ENCODE data around the gene CA10. TPM values are rescaled to one million over a fixed set of nuclear protein-coding genes. Genes with fewer than 3 reads are reported as not detected.

The CA10 gene
- total and polyA plus RNA-seq, 5 experiments from 2014 or later, result not detected

DNA sequence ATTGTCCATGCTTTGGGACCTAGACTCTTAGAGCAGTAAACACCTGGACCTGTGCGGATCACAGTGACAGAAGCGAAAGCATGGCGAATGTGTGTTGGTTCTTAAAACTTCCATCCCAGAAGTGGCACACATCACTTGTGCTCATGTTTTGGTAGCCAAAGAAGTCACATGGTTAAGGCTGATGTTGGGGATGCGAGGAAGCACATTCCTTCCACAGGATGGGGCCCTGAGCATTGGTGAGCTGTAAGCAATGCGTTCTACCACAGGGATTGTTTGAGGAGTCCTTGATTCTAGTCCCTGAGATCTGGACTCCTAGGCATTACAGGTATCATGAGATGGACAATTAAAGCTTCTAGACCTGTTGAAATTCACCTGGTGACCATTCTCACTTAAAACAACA, 522.2 kb downstream of the CA10 start:
- peaks cover 4 to 25% (median 14%) of the 10 kb centered on the region in 5 donors for H3K27me3 Mint-ChIP-seq
- H3K27ac Mint-ChIP-seq, result no peak overlapping the region
- H3K9me3 Mint-ChIP-seq, result no peaks in the 10 kb centered on the region
- H3K36me3 Mint-ChIP-seq, result no peaks in the 10 kb centered on the region
- H3K4me1 Mint-ChIP-seq, result no peaks in the 10 kb centered on the region
- no peak for ATAC-seq
- POLR2A ChIA-PET, result no interaction called here
- H3K4me3 Mint-ChIP-seq, result no peak overlapping the region
- no peak for DNase-seq

DNA sequence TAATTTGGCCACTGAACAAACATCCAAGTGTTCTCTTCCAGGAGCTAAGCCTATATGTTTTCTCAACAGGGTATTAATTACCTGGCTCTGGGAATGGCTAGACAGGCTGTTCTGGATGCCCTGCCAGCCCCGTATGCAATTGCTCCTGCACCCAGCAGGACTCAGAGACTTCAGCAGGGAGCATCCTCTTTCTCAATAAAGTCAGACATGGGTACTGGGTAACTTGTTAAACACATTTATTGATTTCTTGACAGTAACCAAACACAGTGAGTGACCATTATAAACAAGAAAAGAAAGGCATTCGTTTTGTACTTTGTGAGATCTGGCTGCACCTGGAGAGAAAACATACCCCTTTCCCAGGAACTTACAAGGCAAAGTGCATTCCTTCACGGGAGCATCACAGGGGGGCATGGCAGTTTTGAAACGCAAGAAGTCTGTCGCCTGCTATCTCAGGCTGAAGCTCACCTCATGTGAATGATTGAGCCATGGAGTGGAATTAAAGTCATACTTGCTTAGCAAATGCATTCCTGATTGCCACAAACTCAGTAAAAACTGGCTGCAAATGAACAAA, 528.3 kb downstream of the CA10 start:
- H3K4me1 Mint-ChIP-seq, result no peaks in the 10 kb centered on the region
- no peak overlapping the region for H3K27ac Mint-ChIP-seq
- ATAC-seq (no peak), DNase-seq (no peak)
- no peak overlapping the region for H3K4me3 Mint-ChIP-seq
- peaks cover 5 to 13% (median 10%) of the 10 kb centered on the region in 5 donors for H3K27me3 Mint-ChIP-seq
- H3K36me3 Mint-ChIP-seq, result no peaks in the 10 kb centered on the region
- POLR2A ChIA-PET, result no interaction called here
- H3K9me3 Mint-ChIP-seq, result peaks cover 0 to 2% (median 0%) of the 10 kb centered on the region in 9 donors

DNA sequence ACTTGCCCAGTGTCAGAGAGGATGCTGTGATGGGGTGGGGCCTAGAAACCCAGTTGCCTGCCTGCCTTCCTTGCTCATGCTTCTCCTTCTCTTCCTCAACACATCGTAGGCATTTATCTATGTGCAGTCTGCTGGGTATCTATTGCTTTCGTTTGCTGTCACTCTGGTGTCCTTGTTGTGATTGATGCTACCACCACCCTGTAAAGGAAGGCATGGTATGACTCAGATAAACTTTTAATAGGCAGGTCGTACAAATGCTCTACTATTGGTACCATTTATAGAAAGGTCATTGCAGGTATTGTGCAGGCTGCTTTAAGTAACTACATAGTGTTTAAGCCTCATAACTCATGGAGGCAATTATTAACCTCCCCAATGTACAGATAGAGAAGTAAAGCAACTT, 529.3 kb downstream of the CA10 start:
- H3K27ac Mint-ChIP-seq, result no peak overlapping the region
- ATAC-seq (no peak), DNase-seq (no peak)
- H3K4me1 Mint-ChIP-seq, result no peaks in the 10 kb centered on the region
- peaks cover 0 to 2% (median 0%) of the 10 kb centered on the region in 9 donors for H3K9me3 Mint-ChIP-seq
- H3K36me3 Mint-ChIP-seq, result no peaks in the 10 kb centered on the region
- peaks cover 4 to 13% (median 6%) of the 10 kb centered on the region in 5 donors for H3K27me3 Mint-ChIP-seq
- H3K4me3 Mint-ChIP-seq, result no peak overlapping the region
- POLR2A ChIA-PET, result no interaction called here

DNA sequence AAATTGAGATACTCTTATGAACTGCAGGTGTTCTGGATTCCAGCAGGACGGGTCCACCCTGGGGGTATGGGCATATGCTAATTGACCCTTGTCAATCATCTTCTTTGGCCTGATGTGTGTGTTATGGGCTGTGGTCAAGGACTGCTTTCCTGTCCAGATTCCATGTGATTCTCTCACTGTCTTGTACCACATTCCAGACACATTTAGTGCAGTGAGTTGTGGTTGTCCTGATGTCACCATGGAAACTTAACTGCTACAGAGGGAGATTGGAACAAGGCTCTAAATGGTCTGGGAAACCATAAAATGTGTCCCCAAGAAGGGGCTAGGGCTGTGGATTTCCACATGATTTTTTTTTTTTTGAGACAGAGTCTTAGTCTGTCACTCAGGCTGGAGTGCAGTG, 530.7 kb downstream of the CA10 start:
- Mint-ChIP-seq H3K27me3 (peaks cover 5 to 24% (median 6%) of the 10 kb centered on the region in 5 donors), H3K9me3 (peaks cover 0 to 2% (median 0%) of the 10 kb centered on the region in 9 donors), H3K36me3 (no peaks in the 10 kb centered on the region), H3K27ac (no peak overlapping the region), H3K4me3 (no peak overlapping the region), H3K4me1 (no peaks in the 10 kb centered on the region)
- DNase-seq (no peak), ATAC-seq (no peak)
- POLR2A ChIA-PET, result no interaction called here

DNA sequence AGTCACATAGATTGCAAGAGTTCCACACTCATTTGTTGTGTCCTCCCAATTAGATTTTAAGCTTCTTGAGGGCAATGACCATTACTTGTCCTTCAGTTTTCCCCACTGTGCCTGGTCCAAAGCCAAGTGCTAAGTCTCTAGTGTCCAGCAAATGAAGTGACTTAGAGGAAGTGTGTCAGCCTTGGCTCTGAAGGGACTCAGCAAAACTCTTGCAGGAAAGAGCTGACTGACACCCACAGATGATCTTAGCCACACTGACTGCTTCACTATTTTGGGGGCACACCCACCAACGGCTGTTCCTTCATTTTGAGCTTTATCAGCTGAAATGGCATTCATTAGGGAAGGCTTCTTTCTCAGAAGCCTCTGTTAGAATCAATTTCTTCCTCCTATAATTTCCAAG, 540.0 kb downstream of the CA10 start:
- Mint-ChIP-seq H3K4me1 (no peaks in the 10 kb centered on the region), H3K9me3 (peaks cover 0 to 2% (median 0%) of the 10 kb centered on the region in 9 donors), H3K36me3 (no peaks in the 10 kb centered on the region), H3K27me3 (peaks cover 13 to 45% (median 31%) of the 10 kb centered on the region in 5 donors), H3K4me3 (no peak overlapping the region), H3K27ac (no peak overlapping the region)
- ATAC-seq, result no peak
- DNase-seq, result no peak
- POLR2A ChIA-PET, result no interaction called here

DNA sequence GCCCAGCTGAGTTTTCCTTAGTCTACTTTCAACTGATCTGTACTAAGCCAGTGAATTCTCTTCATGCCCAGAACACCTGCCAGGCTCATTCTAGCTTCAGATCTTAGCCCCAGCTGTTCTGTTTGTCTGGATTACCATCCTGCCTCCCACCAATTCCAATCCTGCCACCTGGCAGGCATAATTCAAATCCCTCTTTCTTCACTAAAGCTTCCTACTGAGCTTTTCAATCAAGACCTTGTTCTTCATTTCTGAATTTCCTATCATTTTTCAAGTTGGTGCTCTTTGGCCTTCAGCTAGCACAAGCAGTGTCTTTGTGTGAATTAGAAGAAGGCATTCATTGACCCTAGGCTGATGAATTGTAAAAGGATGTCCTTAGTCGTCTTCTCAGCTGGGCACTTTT, 540.5 kb downstream of the CA10 start:
- no peaks in the 10 kb centered on the region for H3K36me3 Mint-ChIP-seq
- H3K4me1 Mint-ChIP-seq, result no peaks in the 10 kb centered on the region
- peaks cover 13 to 44% (median 31%) of the 10 kb centered on the region in 5 donors for H3K27me3 Mint-ChIP-seq
- H3K4me3 Mint-ChIP-seq, result no peak overlapping the region
- DNase-seq (no peak), ATAC-seq (no peak)
- H3K9me3 Mint-ChIP-seq, result peaks cover 0 to 2% (median 0%) of the 10 kb centered on the region in 9 donors
- POLR2A ChIA-PET, result no interaction called here
- H3K27ac Mint-ChIP-seq, result no peak overlapping the region

DNA sequence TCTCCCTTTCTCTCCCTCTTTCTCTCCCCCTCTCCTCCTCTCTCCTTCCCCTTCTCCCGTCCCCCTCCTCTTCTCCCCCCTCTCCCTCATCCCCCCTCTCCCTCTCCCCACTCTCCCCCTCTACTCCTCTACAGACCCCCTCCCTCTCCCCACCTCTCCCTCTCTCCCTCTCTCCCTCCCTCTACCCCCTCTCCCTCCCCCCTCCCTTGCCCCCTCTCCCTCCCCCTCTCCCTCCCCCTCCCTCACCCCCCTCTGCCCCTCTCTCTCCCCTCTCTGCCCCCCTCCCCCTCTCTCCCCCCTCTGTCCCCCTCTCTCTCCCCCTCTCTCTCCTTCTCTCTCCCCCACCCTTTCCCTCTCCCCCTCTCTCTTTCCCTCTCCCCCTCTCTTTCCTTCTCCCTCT, 545.3 kb downstream of the CA10 start:
- H3K4me3 Mint-ChIP-seq, result no peak overlapping the region
- no peak for DNase-seq
- H3K36me3 Mint-ChIP-seq, result no peaks in the 10 kb centered on the region
- H3K27ac Mint-ChIP-seq, result no peak overlapping the region
- peaks cover 0 to 8% (median 5%) of the 10 kb centered on the region in 4 donors for H3K4me1 Mint-ChIP-seq
- H3K27me3 Mint-ChIP-seq, result peaks cover 8 to 24% (median 15%) of the 10 kb centered on the region in 5 donors
- H3K9me3 Mint-ChIP-seq, result no peaks in the 10 kb centered on the region
- ATAC-seq, result no peak
- POLR2A ChIA-PET, result no interaction called here

DNA sequence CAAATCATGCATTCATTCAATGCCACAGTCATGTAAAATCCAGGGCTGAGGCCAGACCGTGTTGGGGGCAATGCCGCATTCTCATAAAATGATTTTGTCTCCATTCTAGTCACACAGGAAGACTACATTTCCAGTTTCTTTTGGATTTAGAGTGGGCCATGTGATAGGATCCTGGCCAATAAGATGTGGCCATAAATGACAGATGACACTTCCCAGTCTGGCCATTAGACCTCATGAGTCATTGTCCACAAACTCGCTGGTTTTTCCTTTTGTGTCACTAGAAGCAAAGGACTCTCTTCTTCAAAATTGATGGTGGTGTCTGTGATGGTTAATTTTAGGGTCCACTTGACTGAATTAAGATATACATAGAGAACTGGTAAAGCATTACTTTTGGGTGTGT, 545.8 kb downstream of the CA10 start:
- Mint-ChIP-seq H3K36me3 (no peaks in the 10 kb centered on the region), H3K9me3 (no peaks in the 10 kb centered on the region), H3K27ac (no peak overlapping the region), H3K4me1 (peaks cover 0 to 8% (median 5%) of the 10 kb centered on the region in 4 donors), H3K27me3 (peaks cover 3 to 19% (median 10%) of the 10 kb centered on the region in 5 donors), H3K4me3 (no peak overlapping the region)
- POLR2A ChIA-PET, result no interaction called here
- DNase-seq (no peak), ATAC-seq (no peak)

DNA sequence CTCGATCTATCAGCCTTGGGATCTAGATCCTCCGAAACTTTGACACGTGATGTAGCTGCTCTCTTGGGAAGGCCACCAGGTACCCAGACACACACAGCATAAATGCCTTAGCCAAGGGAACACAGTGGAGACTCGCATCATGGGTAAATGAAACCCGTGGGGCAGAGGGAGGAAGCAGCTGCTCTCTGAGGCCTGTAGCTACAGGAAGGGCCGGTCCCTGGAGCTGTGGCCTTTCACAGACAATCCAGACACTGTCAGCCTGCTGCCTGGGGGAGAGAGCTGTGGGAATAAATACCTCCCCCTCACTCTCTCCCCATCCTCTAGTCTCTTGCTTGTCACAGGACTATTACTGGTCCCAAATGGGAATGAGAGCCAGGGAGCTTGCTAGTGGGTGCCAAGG, 546.9 kb downstream of the CA10 start:
- no peaks in the 10 kb centered on the region for H3K36me3 Mint-ChIP-seq
- no peak for DNase-seq
- H3K27ac Mint-ChIP-seq, result no peak overlapping the region
- peaks cover 0 to 9% (median under 1%) of the 10 kb centered on the region in 5 donors for H3K27me3 Mint-ChIP-seq
- H3K4me3 Mint-ChIP-seq, result no peak overlapping the region
- POLR2A ChIA-PET, result no interaction called here
- H3K9me3 Mint-ChIP-seq, result no peaks in the 10 kb centered on the region
- ATAC-seq, result no peak
- peaks cover 0 to 8% (median 5%) of the 10 kb centered on the region in 4 donors for H3K4me1 Mint-ChIP-seq

DNA sequence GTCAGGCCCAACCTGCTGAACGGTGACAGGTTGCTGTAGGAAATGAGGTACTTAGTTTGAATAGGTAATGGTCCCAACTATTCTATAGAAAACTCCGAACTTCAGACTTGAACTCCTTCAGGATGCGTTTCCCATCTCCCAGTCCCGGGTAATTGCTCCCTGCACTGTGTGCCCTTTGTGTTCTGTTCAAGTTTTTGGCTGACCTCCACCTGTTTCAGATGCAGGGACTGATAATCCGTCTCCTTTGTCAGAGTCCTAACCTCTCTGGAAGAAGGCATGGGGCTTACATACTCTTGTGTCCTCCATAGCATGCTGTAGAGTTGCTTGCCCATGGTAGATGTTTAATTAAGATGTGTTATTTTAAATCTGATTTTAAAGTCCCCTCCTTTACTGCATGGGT, 547.7 kb downstream of the CA10 start:
- ATAC-seq, result no peak
- Mint-ChIP-seq H3K27ac (peak overlapping the region in 3 of 10 donors; percentile 3 to 63 (median 22)), H3K36me3 (no peaks in the 10 kb centered on the region), H3K9me3 (no peaks in the 10 kb centered on the region), H3K4me1 (peaks cover 0 to 8% (median 5%) of the 10 kb centered on the region in 4 donors), H3K27me3 (peaks cover 0 to 8% (median 0%) of the 10 kb centered on the region in 5 donors), H3K4me3 (no peak overlapping the region)
- no peak for DNase-seq
- POLR2A ChIA-PET, result no interaction called here

DNA sequence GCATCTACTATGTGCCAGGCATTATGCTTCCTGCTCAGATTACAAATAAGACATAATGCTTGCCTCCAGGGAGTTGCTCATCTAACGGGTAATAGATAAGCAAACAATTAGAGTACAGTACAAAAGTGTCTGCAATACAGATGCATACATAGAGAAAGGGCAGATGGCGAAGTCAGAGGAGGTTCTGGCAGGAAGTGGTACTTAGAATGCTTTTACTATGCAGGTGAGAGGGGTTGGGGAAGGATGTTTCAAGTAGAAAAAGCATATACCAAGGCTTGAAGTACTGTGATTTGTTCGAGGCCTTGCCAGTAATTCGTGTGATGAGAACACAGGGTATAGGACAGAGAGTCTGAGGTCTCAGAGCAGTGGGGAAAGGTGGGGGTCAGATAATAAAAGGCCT, 548.4 kb downstream of the CA10 start:
- Mint-ChIP-seq H3K9me3 (no peaks in the 10 kb centered on the region), H3K27ac (peak overlapping the region in 8 of 10 donors; percentile 1 to 82 (median 34)), H3K27me3 (peaks cover 0 to 3% (median 0%) of the 10 kb centered on the region in 5 donors), H3K36me3 (no peaks in the 10 kb centered on the region), H3K4me1 (peaks cover 0 to 8% (median 5%) of the 10 kb centered on the region in 4 donors), H3K4me3 (no peak overlapping the region)
- DNase-seq (no peak), ATAC-seq (no peak)
- POLR2A ChIA-PET, result no interaction called here

DNA sequence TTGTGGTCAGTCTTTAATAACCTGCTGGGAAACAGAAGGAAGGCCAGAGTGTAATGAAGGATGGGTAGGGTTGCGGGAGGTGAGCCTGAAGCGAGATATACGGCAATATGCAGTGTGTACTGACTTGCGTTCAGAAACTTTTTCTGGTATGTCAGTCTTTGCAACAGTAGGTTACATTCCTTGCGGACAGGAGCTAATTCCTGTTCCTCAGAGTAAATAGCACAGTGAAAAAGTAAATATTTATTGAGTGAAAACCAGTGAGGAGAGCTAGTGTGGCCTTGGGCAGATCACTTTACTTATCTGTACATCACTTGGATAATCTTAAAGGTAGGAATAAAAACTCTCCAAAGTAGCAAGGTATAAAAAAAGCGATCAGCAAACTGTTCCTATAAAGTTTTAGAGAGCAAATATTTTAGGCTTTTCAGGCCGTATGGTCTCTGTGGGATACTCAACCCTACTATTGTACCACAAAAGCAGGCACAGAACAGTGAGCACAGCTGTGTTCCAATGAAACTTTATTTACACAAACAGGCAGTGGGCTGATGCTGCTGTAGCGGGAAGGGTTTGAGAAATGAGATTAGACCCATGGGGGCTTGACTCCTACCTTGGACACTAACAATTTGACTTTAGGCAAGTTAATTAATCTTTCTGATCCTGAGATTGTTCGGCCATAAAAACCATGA, 550.1 kb downstream of the CA10 start:
- Mint-ChIP-seq H3K9me3 (no peaks in the 10 kb centered on the region), H3K27me3 (no peaks in the 10 kb centered on the region), H3K4me3 (no peak overlapping the region), H3K36me3 (no peaks in the 10 kb centered on the region), H3K4me1 (peaks cover 0 to 8% (median 5%) of the 10 kb centered on the region in 4 donors), H3K27ac (no peak overlapping the region)
- DNase-seq, result no peak
- no peak for ATAC-seq
- POLR2A ChIA-PET, result no interaction called here

DNA sequence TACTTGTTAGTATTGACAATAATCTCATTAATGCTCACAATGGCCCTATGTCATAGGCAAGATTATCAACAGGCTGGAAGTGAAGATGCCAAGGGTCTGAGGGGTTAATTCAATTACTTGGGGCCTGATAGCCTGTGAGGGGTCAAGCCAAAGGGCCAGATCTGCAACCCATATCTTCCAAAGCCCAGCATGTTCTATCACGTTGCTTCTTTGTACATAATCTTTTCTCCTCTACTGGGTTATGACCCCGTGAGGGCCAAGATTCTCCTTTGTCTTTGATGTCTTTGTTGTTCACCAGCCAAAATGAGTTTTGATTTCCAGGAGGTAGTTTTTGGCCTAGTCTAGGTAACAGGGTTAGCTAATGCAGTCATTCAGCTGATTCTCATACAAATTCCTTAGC, 551.0 kb downstream of the CA10 start:
- no peaks in the 10 kb centered on the region for H3K36me3 Mint-ChIP-seq
- ATAC-seq (no peak), DNase-seq (no peak)
- POLR2A ChIA-PET, result no interaction called here
- no peak overlapping the region for H3K27ac Mint-ChIP-seq
- peaks cover 0 to 8% (median 5%) of the 10 kb centered on the region in 4 donors for H3K4me1 Mint-ChIP-seq
- no peaks in the 10 kb centered on the region for H3K9me3 Mint-ChIP-seq
- H3K27me3 Mint-ChIP-seq, result peaks cover 0 to under 1% (median 0%) of the 10 kb centered on the region in 5 donors
- H3K4me3 Mint-ChIP-seq, result no peak overlapping the region

Measured in naive thymus-derived CD8-positive, alpha-beta T cell (primary cell).